Testis (tissue), 3 donors: Measurements from ENCODE around the gene REXO4. TPM values are rescaled to one million over a fixed set of nuclear protein-coding genes. Genes with fewer than 3 reads are reported as not detected.

Experiments
- DNase-seq: peaks from one replicate; pipeline ENCODE4 v3.0.0-alpha.2; 2019
- H3K27ac ChIP-seq, 2 donors: fragments of 200-600 bp; sonication (generic); one replicate each; pipeline ENCODE4 v1.5.1; 2019
- H3K27me3 ChIP-seq: fragments of 200-600 bp; sonication (generic); one replicate; pipeline ENCODE4 v1.5.1; 2019
- H3K36me3 ChIP-seq: fragments of 200-600 bp; sonication (generic); one replicate; pipeline ENCODE4 v1.5.1; 2017; ENCODE audit warnings: low read depth; ENCODE audit errors: missing control alignments
- H3K4me1 ChIP-seq: fragments of 200-600 bp; sonication (generic); one replicate; pipeline ENCODE4 v1.5.1; 2019
- H3K4me3 ChIP-seq, 2 donors: fragments of 200-600 bp; sonication (generic); one replicate each; pipeline ENCODE4 v1.5.1; 2017 to 2019
- H3K9me3 ChIP-seq: fragments of 200-600 bp; sonication (generic); one replicate; pipeline ENCODE4 v1.5.1; 2017
- POLR2A ChIP-seq: fragments of 450-650 bp; IDR thresholded peaks from one replicate; pipeline ENCODE4 v1.6.1; 2017; ENCODE audit warnings: antibody characterized with exemption, mild to moderate bottlenecking, moderate library complexity
- WGBS, 2 donors: methylation state at CpG; one replicate each; pipeline ENCODE4 v1.1.5; 2018; 5-methylcytosine and 5-hydroxymethylcytosine counted together
- intact Hi-C: fragments of 100-400 bp; cut with DNase I; formaldehyde crosslinking; loops from one replicate; pipeline ENCODE4 v1.15.1; 2023; ENCODE audit warnings: low total_unique reads
- polyA plus RNA-seq: library from polyadenylated mRNA; stranded (reverse); fragments of 350-450 nt; fragmentation: Illumina TruSeq; extraction: RNeasy Lipid Tissue Mini Kit (QIAGEN cat#74804); gene quantifications from one replicate; pipeline ENCODE4 v1.2.3, GENCODE V29; 2014; ENCODE audit warnings: low read depth, low replicate concordance; ENCODE audit not compliant: insufficient read depth
- total RNA-seq, 2 donors: library from RNA; depleted of rRNA; stranded (reverse); fragments of >200 nt; gene quantifications; one replicate each; pipeline ENCODE4 v1.2.3, GENCODE V29; 2016
- TF ChIP-seq, protein P1 (sequence below), 3 experiments: fragments of 450-650 bp in 2 of 3; fragments of 200-600 bp in 1 of 3; sonication (generic) in 1 of 3; IDR thresholded peaks; one replicate each; pipeline ENCODE4 v1.5.1; 2016 to 2019; ENCODE audit warnings: antibody characterized with exemption in 3 of 3, mild to moderate bottlenecking in 2 of 3, moderate library complexity in 1 of 3

Gene REXO4
- total and polyA plus RNA-seq, 3 donors from 2014 or later: 31.4 to 36.7 (median 31.5) TPM

DNA sequence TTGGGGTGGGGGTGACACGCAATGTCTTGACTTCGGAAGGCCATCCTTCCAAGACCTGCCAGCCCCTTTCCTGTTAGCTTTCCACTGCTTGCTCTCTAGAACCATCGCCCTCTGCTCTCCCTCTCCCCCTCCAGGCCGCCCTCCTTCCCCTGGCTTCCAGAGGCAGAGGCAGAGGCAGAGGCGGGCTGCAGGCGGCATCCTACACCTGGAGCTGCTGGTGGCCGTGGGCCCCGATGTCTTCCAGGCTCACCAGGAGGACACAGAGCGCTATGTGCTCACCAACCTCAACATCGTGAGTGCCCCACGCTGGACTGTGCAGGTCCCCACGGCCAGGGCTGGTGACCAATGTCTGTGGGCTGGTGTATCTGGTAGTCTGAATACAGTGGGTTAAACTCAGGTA, 6.4 kb upstream of the REXO4 start:
- H3K4me3 ChIP-seq: no peak overlapping the region
- H3K9me3 ChIP-seq: no peaks in the 10 kb centered on the region
- WGBS, 2 donors: 93 to 95% methylated on average over 12 of the region's 12 CpGs
- H3K27me3 ChIP-seq: no peaks in the 10 kb centered on the region
- no peak for DNase-seq
- H3K27ac ChIP-seq: no peak overlapping the region
- H3K4me1 ChIP-seq: no peaks in the 10 kb centered on the region
- intact Hi-C loops: no loop called here
- TF ChIP-seq, protein P1, sequence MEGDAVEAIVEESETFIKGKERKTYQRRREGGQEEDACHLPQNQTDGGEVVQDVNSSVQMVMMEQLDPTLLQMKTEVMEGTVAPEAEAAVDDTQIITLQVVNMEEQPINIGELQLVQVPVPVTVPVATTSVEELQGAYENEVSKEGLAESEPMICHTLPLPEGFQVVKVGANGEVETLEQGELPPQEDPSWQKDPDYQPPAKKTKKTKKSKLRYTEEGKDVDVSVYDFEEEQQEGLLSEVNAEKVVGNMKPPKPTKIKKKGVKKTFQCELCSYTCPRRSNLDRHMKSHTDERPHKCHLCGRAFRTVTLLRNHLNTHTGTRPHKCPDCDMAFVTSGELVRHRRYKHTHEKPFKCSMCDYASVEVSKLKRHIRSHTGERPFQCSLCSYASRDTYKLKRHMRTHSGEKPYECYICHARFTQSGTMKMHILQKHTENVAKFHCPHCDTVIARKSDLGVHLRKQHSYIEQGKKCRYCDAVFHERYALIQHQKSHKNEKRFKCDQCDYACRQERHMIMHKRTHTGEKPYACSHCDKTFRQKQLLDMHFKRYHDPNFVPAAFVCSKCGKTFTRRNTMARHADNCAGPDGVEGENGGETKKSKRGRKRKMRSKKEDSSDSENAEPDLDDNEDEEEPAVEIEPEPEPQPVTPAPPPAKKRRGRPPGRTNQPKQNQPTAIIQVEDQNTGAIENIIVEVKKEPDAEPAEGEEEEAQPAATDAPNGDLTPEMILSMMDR (IDR thresholded peaks at IDR 0.05): no peak
- TF ChIP-seq POLR2A: no peak
- H3K36me3 ChIP-seq: no peaks in the 10 kb centered on the region

DNA sequence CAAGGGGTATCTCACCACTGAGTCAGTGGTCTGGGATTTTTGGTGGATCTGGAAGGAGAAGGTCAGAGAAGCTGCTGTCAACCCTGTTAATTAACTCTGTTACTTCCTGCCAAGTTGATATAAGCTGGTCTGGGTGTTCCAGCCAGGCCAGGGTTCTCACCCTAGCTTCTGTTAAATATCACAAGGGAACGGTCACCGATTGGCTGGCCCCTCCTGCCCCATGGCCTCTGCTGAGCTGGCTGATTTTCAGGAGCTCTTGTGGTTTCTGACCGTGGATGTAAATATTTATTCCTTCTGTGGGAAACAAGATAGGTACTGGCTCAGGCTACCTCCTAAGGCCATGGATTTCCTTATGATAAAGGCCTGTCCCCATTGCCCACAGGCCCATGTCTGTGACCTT, 5.4 kb upstream of the REXO4 start:
- no peaks in the 10 kb centered on the region for H3K27me3 ChIP-seq
- no peak overlapping the region for H3K27ac ChIP-seq
- TF ChIP-seq, protein P1 (IDR thresholded peaks at IDR 0.05): no peak
- no peak for TF ChIP-seq POLR2A
- H3K4me1 ChIP-seq: no peaks in the 10 kb centered on the region
- intact Hi-C loops: no loop called here
- 61 to 64% methylated on average over 3 of the region's 3 CpGs for WGBS, 2 donors
- DNase-seq: no peak
- no peaks in the 10 kb centered on the region for H3K36me3 ChIP-seq
- no peaks in the 10 kb centered on the region for H3K9me3 ChIP-seq
- H3K4me3 ChIP-seq: no peak overlapping the region

DNA sequence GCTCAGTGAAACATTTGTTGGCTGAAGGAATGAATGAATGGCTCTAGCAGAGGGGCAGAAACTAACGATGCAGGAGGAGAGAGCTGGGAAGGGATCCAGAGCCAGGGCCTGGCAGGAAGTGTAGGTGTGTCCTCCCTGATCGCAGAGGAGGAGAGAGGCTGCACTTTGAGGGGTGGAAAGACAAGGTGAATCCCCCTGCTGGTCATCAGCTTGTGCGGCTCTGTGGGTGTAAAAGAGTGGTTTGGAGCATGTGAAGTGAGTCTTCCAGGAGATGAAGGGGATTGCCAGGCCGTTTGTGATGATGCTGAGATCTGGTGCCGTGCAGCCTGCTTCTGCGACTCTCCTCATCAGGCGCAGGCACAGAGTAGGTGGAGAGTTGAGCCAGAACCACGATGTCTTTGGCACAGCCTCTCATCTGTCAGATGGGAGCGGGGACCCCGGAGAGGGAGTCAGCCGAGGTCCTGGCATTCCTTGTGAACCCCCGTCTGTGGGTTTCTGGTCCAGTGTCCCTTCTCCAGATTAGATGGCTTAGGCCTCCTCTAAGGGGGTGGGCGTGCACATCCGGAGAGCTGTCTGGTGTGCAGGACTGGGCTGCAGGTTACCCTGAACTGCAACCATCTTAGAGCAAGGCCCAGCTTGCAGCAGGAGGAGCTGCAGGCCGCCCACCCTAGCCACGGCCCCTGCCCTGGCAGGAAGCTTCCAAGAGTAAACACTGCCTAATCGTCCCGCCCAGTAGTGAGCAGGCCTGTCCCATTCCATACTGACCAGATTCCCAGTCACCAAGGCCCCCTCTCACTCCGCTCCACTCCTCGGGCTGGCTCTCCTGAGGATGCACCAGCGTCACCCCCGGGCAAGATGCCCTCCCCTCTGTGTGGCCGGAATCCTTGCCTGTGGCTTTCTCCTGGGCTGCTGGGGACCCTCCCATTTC, 4.1 kb upstream of the REXO4 start, which contains the start of gene ADAMTS13:
ADAMTS13 (plus strand) TSS at position 753 of the 928 bp plus-strand sequence; CDS start at position 830, 77 bp downstream.
- Histone ChIP-seq H3K36me3 (no peaks in the 10 kb centered on the region), H3K4me3 (no peak within 1 kb of the TSS), H3K27ac (no peak within 1 kb of the TSS), H3K4me1 (peaks cover 4% of the 10 kb centered on the region), H3K9me3 (no peaks in the 10 kb centered on the region), H3K27me3 (no peaks in the 10 kb centered on the region)
- 70 to 75% methylated on average over 16 to 23 of the region's 23 CpGs for WGBS, 2 donors
- no peak for DNase-seq
- intact Hi-C loops: no loop called here
- TF ChIP-seq, protein P1 (IDR thresholded peaks at IDR 0.05): no peak
- TF ChIP-seq POLR2A: no peak

DNA sequence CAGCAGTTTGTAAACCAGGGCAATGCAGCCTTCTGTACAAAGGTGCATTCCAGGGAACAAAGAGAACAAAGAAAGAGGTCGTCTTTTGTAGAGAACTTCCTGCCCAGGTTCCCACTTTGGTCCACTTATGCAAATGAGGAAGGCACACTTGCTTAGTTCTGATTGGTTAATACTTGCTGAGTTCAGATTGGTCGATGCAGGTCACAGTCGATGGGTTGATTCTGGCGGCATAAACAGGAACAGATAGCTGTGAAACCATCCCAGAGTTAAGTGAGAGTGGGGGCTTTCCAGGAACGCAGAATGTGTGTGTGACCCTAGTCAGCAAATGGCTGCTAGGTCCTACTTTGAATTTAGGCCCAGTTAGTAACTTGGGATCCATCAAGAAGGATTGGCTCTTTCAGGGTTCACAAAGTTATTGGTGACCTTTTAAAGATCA, 2.6 kb upstream of the REXO4 start:
- H3K9me3 ChIP-seq: no peaks in the 10 kb centered on the region
- TF ChIP-seq, protein P1 (IDR thresholded peaks at IDR 0.05): no peak
- TF ChIP-seq POLR2A: no peak
- WGBS, 2 donors: 63 to 65% methylated on average over 5 of the region's 5 CpGs

More for the DNA sequence above, 2.6 kb upstream of the REXO4 start:
- Histone ChIP-seq H3K4me1 (peaks cover 10% of the 10 kb centered on the region), H3K36me3 (no peaks in the 10 kb centered on the region), H3K27me3 (no peaks in the 10 kb centered on the region), H3K4me3 (no peak overlapping the region), H3K27ac (no peak overlapping the region)
- intact Hi-C loops: no loop called here
- DNase-seq: no peak
